Retinal pigment epithelial cell (primary cell): Measurements from ENCODE around the gene SETD1B.

Experiments
- DNase-seq: peaks from one replicate; pipeline ENCODE4 v3.0.0-alpha.2; 2010; ENCODE audit warnings: low read depth
- H3K4me3 ChIP-seq: 2 replicates; pipeline ENCODE4 v1.5.1; 2011; ENCODE audit warnings: mild to moderate bottlenecking, low read length, control low read depth, moderate library complexity
- TF ChIP-seq, protein P1 (sequence below): conservative IDR thresholded peaks from 2 replicates; pipeline ENCODE4 v1.5.1; 2011; ENCODE audit warnings: low read depth, low read length, control low read depth, inconsistent platforms

Gene SETD1B

DNA sequence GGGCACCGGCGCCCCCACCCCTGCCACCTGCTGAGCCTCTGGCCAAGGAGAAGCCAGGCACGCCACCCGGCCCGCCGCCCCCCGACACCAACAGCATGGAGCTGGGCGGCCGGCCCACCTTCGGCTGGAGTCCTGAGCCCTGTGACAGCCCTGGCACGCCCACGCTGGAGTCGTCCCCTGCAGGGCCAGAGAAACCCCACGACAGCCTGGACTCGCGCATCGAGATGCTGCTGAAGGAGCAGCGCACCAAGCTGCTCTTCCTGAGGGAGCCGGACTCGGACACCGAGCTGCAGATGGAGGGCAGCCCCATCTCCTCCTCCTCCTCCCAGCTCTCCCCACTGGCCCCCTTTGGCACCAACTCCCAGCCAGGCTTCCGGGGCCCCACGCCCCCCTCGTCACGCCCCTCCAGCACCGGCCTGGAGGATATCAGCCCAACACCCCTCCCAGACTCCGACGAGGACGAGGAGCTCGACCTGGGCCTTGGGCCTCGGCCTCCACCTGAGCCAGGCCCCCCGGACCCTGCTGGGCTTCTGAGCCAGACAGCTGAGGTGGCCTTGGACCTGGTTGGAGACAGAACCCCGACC is 6.5 kb downstream of the SETD1B start:
- no peak overlapping the region for H3K4me3 ChIP-seq
- no peak for DNase-seq

DNA sequence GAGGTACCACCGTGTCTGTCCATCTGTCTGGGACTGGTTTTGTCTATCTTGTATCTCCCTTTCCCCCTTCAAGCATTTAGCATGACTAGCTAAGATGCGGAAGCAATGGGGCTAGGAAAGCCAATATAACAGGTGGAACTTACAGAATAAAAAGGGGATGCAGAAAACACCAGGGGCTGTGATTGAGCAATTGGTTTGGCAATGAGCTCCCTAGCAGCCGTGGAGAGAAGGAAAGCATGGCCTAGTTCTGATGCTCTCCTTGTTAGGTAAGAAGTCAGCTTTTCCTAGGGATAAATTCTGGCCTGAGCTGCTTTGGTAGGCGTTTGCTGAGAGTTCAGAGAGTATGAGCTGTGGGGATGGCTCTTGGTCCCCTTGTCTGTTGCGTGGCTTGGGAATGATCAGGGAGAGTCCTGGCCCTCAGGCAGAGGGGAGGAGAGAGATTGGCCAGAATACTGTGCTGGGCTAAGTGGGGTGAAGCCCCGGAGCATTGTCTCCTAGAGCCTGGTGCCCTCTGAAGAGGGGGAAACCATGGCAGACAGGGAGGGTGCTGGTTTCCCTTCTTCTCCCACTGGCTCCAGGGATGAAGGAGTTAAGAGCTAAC is 7.1 kb downstream of the SETD1B start:
- TF ChIP-seq, protein P1, sequence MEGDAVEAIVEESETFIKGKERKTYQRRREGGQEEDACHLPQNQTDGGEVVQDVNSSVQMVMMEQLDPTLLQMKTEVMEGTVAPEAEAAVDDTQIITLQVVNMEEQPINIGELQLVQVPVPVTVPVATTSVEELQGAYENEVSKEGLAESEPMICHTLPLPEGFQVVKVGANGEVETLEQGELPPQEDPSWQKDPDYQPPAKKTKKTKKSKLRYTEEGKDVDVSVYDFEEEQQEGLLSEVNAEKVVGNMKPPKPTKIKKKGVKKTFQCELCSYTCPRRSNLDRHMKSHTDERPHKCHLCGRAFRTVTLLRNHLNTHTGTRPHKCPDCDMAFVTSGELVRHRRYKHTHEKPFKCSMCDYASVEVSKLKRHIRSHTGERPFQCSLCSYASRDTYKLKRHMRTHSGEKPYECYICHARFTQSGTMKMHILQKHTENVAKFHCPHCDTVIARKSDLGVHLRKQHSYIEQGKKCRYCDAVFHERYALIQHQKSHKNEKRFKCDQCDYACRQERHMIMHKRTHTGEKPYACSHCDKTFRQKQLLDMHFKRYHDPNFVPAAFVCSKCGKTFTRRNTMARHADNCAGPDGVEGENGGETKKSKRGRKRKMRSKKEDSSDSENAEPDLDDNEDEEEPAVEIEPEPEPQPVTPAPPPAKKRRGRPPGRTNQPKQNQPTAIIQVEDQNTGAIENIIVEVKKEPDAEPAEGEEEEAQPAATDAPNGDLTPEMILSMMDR, result no peak
- peak overlapping the region; percentile 51 for H3K4me3 ChIP-seq
- no peak for DNase-seq

More for the DNA sequence above, 6.5 kb downstream of the SETD1B start:
- TF ChIP-seq, protein P1, result no peak

DNA sequence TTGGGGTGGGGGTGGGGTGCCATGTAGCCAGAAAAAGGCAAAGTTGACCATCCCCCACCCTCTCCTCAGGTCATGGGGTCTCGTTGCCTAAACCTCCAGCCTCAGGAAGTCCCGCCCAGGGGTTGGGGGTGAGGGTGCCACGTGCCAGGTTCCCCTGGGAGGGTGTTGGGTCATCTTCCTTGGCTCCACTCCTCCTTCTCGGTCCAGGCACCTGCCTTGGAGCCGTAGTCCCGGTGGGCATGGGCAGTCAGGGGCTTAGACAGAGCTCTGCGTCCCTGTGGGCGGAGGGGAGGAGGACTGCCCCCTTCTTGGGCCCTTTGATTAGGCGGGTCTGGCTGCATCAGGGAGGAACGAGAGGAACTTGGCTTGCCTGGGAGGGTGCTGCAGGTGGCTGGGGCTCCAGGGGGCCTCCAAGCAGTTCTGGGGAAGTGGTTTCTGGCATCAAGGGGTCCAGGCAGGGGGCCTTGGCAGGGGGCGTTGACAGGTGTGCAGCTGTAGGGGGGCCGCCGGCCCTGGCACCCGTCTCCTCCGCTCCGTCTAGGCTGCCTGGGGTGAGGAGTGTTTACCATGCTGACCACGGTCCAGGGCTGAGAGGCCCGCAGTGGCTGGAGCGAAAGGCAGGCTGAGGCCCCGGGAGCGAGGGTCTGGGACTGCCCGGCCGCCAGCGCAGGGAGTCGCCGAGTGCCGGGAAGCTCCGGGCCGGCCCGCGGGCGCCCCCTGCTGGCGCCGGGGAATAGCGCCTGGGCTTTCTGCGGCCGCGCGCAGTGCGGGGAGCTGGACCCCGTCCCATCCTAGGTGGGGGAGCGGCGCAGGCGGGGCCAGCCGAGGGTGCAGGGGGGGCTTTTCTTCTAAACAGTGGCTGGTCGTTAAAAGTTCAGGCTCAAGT is 7.9 kb downstream of the SETD1B start:
- TF ChIP-seq, protein P1, result peak; percentile 71
- peak overlapping the region; percentile 78 for H3K4me3 ChIP-seq
- DNase-seq, result no peak

DNA sequence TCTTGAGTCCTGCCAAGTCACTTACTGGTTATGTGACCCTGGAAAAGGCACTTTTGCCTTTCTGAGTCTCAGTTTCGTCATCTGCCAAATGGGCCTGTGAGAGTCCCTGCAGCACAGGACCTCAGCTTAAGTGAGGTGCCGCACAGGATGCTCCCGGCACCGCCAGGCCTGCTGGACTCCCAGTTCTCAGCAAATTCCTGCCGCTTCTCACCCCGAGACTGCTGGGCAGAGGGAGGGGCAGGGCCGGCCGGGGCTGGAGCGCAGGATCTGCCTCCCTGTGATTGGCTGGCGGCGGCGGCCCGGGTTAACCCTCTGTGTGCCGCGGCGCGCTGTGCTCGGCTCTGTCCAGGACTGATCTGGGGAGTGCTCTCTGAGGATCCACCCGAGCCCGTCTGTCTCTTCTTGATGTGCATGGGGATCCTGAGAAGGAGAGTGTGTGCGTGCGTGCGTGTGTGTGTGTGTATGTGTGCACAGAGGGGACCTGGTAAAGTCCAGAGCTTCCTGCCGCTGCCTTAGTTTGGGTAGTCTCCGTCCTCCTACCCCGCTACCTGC is 8.6 kb downstream of the SETD1B start:
- no peak for DNase-seq
- TF ChIP-seq, protein P1, result no peak
- H3K4me3 ChIP-seq, result peak overlapping the region; percentile 78

DNA sequence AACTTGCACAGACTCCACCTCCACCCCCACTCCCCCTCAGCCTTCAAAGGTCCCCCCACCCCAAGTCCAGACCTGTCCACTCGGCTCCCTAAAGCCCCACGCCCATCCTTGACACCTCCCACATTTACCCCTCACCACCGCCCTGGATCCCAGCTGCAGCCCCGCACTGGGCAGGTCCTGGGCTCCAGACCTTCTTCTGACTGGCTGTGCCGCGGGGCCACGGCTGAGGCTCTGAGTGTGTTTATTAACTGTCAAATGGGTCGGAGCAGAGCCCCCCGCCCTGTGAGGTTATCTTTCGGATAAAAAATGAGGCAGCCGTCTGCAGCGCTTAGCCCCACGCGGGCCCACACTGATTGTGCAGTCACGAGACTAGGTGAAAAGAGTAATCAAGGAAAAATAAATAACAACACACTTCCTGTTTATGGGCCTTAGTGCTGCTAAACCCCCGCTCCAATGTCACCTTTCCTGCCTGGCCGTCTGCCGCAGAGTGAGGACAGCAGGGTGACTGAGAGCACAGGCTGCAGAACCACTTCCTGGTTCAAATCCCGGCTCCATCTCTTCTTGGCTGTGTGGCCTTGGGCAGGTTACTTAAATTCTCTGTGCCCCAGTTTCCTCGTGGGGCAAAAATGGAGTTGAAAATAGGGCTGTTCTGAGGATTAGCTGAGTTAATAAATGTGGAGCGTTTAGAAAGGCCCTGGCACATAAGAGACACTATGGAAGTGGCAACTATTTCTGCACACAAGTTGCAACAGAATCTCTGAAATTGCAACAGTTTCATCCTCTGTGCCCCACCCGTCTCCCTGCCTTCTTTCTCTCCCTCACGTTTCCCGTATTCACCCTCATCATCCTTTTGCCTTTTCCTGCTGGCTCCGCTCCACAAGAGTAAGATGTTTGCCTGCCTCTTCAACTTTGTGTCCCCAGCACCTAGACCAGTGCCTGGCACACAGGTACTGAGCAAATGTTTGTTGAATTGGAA is 9.4 kb downstream of the SETD1B start:
- TF ChIP-seq, protein P1, result no peak
- peak overlapping the region; percentile 78 for H3K4me3 ChIP-seq
- no peak for DNase-seq

DNA sequence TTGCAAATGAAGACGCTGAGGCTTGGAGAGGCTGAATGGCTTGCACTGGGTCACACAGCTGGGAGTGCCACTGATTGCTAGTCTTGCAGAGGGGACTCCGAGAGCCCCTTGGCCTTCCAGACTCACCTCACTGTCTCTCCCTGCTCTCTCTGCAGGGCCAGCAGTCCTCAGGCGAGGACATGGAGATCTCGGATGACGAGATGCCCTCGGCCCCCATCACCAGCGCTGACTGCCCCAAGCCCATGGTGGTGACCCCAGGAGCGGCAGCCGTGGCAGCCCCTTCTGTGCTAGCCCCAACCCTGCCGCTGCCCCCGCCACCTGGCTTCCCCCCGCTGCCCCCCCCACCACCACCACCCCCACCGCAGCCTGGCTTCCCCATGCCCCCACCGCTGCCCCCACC is 10.1 kb downstream of the SETD1B start:
- no peak overlapping the region for H3K4me3 ChIP-seq
- TF ChIP-seq, protein P1, result no peak
- no peak for DNase-seq
